T-cell (primary cell): ENCODE results near the gene VPS8. TPM values are rescaled to one million over a fixed set of nuclear protein-coding genes. Genes with fewer than 3 reads are reported as not detected.

ENCODE experiments used
- ATAC-seq, 4 experiments: fragments of 200-7000 bp in 3 of 4; fragments of 150-1000 bp in 1 of 4; cut with Tn5 transposase; replicated peaks in 1 of 4; 1 replicate in 3 of 4; 2 replicates in 1 of 4; pipeline ENCODE4 v1.10.0; 2021; ENCODE audit warnings: moderate library complexity in 3 of 4, mild to moderate bottlenecking in 2 of 4, moderate number of reproducible peaks in 1 of 4
- CTCF ChIA-PET, 2 donors: fragments of 300-600 bp; sonication (Branson Sonifier 250); formaldehyde crosslinking; loops; one replicate each; lab custom pipeline; 2022; ENCODE audit warnings: antibody characterized with exemption in 2 of 2; lab: Charles Lee
- POLR2A ChIA-PET, 2 donors: fragments of 300-600 bp; sonication (Branson Sonifier 250); formaldehyde crosslinking; loops; one replicate each; lab custom pipeline; 2022; ENCODE audit warnings: antibody characterized with exemption in 2 of 2; lab: Charles Lee
- DNase-seq, 35 experiments: peaks; one replicate each; pipeline versions ENCODE4 v3.0.0 to v3.0.0-alpha.2; 2013 to 2023
- H3K27ac ChIP-seq: one replicate; pipeline ENCODE4 v1.5.1; 2013; ENCODE audit warnings: low read length
- H3K27me3 ChIP-seq, 2 experiments: replicated peaks in 1 of 2; 1 replicate in 1 of 2; 2 replicates in 1 of 2; pipeline versions ENCODE4 v1.6.1 to v1.7.0; 2013; ENCODE audit warnings: low read length in 1 of 2, mixed read lengths in 1 of 2; ENCODE audit not compliant: control insufficient read depth in 2 of 2, insufficient read depth in 2 of 2; ENCODE audit errors: extremely low read depth in 1 of 2
- H3K36me3 ChIP-seq, 2 donors: 1 replicate in 1 of 2; 2 replicates in 1 of 2; pipeline versions ENCODE4 v1.6.1 to v1.7.0; 2013; ENCODE audit warnings: low read length in 1 of 2; ENCODE audit not compliant: control insufficient read depth in 2 of 2, insufficient read depth in 1 of 2; ENCODE audit errors: extremely low read depth in 1 of 2
- H3K4me1 ChIP-seq, 2 experiments: 1 replicate in 1 of 2; 2 replicates in 1 of 2; pipeline versions ENCODE4 v1.6.1 to v1.7.0; 2013; ENCODE audit warnings: low read length in 2 of 2, mixed read lengths in 1 of 2; ENCODE audit not compliant: insufficient read depth in 2 of 2, control insufficient read depth in 1 of 2; ENCODE audit errors: extremely low read depth in 1 of 2
- H3K4me3 ChIP-seq, 2 donors: 1 replicate in 1 of 2; 2 replicates in 1 of 2; pipeline versions ENCODE4 v1.5.1 to v1.7.0; 2013; ENCODE audit warnings: mild to moderate bottlenecking in 2 of 2, low read length in 1 of 2, moderate library complexity in 1 of 2; ENCODE audit not compliant: control insufficient read depth in 1 of 2; ENCODE audit errors: extremely low read depth in 1 of 2
- H3K9me3 ChIP-seq: 2 replicates; pipeline ENCODE4 v1.7.0; 2013
- H3K27ac Mint-ChIP-seq, 2 donors: one replicate each; pipeline ENCODE4 v1.8.0; 2020 to 2021; ENCODE audit warnings: mild to moderate bottlenecking in 2 of 2, mixed read lengths in 2 of 2
- H3K27me3 Mint-ChIP-seq, 2 donors: one replicate each; pipeline ENCODE4 v1.8.0; 2021 to 2022; ENCODE audit warnings: mixed read lengths in 2 of 2
- H3K36me3 Mint-ChIP-seq: one replicate; pipeline ENCODE4 v1.8.0; 2021; ENCODE audit warnings: mixed read lengths
- H3K4me1 Mint-ChIP-seq, 3 donors: one replicate each; pipeline ENCODE4 v1.8.0; 2020 to 2022; ENCODE audit warnings: mixed read lengths in 3 of 3, mild to moderate bottlenecking in 1 of 3
- H3K4me3 Mint-ChIP-seq, 3 donors: one replicate each; pipeline ENCODE4 v1.8.0; 2020 to 2022; ENCODE audit warnings: mild to moderate bottlenecking in 3 of 3, mixed read lengths in 3 of 3, moderate library complexity in 3 of 3
- H3K9me3 Mint-ChIP-seq, 3 donors: one replicate each; pipeline ENCODE4 v1.8.0; 2020 to 2022; ENCODE audit warnings: mixed read lengths in 3 of 3
- WGBS: methylation state at CpG from one replicate; pipeline ENCODE4 v1.1.5; 2013; ENCODE audit warnings: missing lambda C conversion rate; ENCODE audit not compliant: insufficient coverage; 5-methylcytosine and 5-hydroxymethylcytosine counted together
- total RNA-seq, 35 experiments: library from RNA in 6 of 35; stranded (reverse) in 6 of 35; fragments of 120-200 nt in 1 of 35; gene quantifications; one replicate each; pipeline versions ENCODE4 v1.2.1 to v1.2.4 and lab custom pipeline; 2013 to 2026

Gene VPS8
- total RNA-seq, 5 donors from 2014 or later (not counting 1 experiment from before 2014, with no cell fraction given) = 59.2 to 95.6 (median 71.0) TPM

DNA sequence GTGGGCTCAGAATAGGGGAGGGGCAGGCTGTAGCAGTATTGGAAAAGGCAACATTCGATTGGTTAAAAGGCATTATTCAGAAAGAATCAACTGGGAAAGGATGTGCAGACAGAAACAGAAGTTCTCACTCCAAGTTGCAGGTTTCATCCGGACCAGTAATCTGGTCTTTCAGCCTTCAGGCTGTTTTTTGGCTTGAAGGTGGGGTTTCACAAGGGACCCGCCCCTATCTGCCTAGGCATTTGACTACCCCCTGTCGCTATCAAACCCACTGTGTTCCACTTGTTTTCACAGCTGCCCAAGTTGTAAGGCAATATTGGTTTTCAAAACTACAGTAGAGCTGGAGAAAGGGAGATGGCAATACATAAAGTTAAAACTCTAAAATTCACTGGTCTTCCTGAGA is 96.9 kb downstream of the VPS8 start:
- CTCF ChIA-PET = no interaction called here

DNA sequence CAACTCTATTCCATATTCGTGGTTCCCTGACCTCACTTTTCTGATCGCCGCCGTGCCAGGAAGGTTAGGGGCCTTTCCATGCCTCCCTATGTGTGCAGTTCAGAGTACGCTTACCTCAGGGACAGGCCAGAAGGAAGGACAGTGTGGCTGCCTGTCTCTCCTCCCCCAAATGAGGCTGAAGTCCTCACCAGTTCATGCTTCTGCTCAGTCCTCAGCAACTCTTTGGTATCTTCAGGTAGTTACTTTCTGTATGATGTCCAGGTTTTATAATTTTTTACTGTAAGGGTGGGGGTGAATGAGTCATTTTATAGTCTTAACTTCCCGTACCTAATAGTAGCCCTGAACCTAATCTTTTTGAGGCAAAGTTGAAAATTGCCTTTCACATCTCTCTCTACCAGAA is 98.7 kb downstream of the VPS8 start:
- CTCF ChIA-PET = no interaction called here
- no peak for ATAC-seq
- POLR2A ChIA-PET = no interaction called here

More for the DNA sequence above, 96.9 kb downstream of the VPS8 start:
- Histone ChIP-seq H3K27me3 (no peaks in the 10 kb centered on the region), H3K36me3 (peaks cover 6 to 20% of the 10 kb centered on the region in 2 donors), H3K9me3 (peaks cover 4% of the 10 kb centered on the region), H3K27ac (no peak overlapping the region), H3K4me3 (no peak overlapping the region), H3K4me1 (no peaks in the 10 kb centered on the region)
- DNase-seq = no peak
- ATAC-seq = no peak
- Mint-ChIP-seq H3K9me3 (peaks cover 0 to 4% (median 2%) of the 10 kb centered on the region in 3 donors), H3K27me3 (no peaks in the 10 kb centered on the region), H3K4me1 (no peaks in the 10 kb centered on the region), H3K27ac (no peak overlapping the region), H3K4me3 (no peak overlapping the region), H3K36me3 (peaks cover 72% of the 10 kb centered on the region)
- WGBS = 88% methylated on average over 1 of the region's 4 CpGs
- POLR2A ChIA-PET = no interaction called here

GRCh38 chr3:184911570-184911969 is 99.6 kb downstream of the VPS8 start:
- H3K27ac Mint-ChIP-seq = no peak overlapping the region
- Histone ChIP-seq H3K27ac (no peak overlapping the region), H3K4me1 (no peaks in the 10 kb centered on the region), H3K4me3 (no peak overlapping the region), H3K9me3 (no peaks in the 10 kb centered on the region), H3K27me3 (no peaks in the 10 kb centered on the region), H3K36me3 (peaks cover 6 to 40% of the 10 kb centered on the region in 2 donors)
- WGBS = 100% methylated on average over 3 of the region's 4 CpGs
- no peak for ATAC-seq
- peaks cover 76% of the 10 kb centered on the region for H3K36me3 Mint-ChIP-seq
- CTCF ChIA-PET = no interaction called here
- H3K27me3 Mint-ChIP-seq = no peaks in the 10 kb centered on the region
- no peak overlapping the region for H3K4me3 Mint-ChIP-seq
- H3K9me3 Mint-ChIP-seq = no peaks in the 10 kb centered on the region
- H3K4me1 Mint-ChIP-seq = no peaks in the 10 kb centered on the region
- DNase-seq = no peak
- POLR2A ChIA-PET = no interaction called here

More for the DNA sequence above, 98.7 kb downstream of the VPS8 start:
- Mint-ChIP-seq H3K9me3 (no peaks in the 10 kb centered on the region), H3K36me3 (peaks cover 72% of the 10 kb centered on the region), H3K4me3 (no peak overlapping the region), H3K4me1 (no peaks in the 10 kb centered on the region), H3K27me3 (no peaks in the 10 kb centered on the region), H3K27ac (no peak overlapping the region)
- WGBS = no CpG with 5 or more reads among the region's 6 CpGs
- Histone ChIP-seq H3K9me3 (no peaks in the 10 kb centered on the region), H3K4me3 (no peak overlapping the region), H3K27me3 (no peaks in the 10 kb centered on the region), H3K4me1 (no peaks in the 10 kb centered on the region), H3K27ac (no peak overlapping the region), H3K36me3 (peaks cover 6 to 36% of the 10 kb centered on the region in 2 donors)
- no peak for DNase-seq

DNA sequence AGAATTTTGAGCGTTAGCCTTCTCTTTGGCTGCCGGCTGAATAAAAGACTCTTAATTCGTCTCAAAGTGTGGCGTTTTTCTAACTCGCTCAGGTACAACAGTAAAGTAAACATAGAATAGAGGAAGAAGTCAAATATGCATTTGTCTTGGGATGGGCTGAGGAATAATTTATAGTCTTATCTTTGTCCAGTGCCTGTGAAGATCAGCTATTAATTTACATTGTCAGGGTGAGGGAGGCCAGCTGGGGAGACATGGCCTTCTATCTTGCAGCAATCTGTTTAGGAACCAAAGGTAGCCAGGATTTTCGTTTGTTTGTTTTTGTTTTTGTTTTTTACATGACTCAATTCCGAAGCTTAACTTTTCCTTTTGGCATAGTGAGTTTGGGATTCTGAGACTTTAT is 100.2 kb downstream of the VPS8 start:
- Histone ChIP-seq H3K4me1 (no peaks in the 10 kb centered on the region), H3K27ac (no peak overlapping the region), H3K9me3 (no peaks in the 10 kb centered on the region), H3K36me3 (peaks cover 6 to 45% of the 10 kb centered on the region in 2 donors), H3K4me3 (no peak overlapping the region), H3K27me3 (no peaks in the 10 kb centered on the region)
- H3K27me3 Mint-ChIP-seq = no peaks in the 10 kb centered on the region
- ATAC-seq (no peak), DNase-seq (no peak)
- 95% methylated on average over 6 of the region's 7 CpGs for WGBS
- ChIA-PET CTCF (no interaction called here), POLR2A (no interaction called here)
- H3K4me1 Mint-ChIP-seq = no peaks in the 10 kb centered on the region
- H3K4me3 Mint-ChIP-seq = no peak overlapping the region
- H3K27ac Mint-ChIP-seq = no peak overlapping the region
- H3K9me3 Mint-ChIP-seq = no peaks in the 10 kb centered on the region
- peaks cover 78% of the 10 kb centered on the region for H3K36me3 Mint-ChIP-seq

GRCh38 chr3:184914628-184915027 is 102.7 kb downstream of the VPS8 start:
- 94% methylated on average over 3 of the region's 5 CpGs for WGBS
- H3K9me3 Mint-ChIP-seq = no peaks in the 10 kb centered on the region
- H3K36me3 ChIP-seq = peaks cover 6 to 52% of the 10 kb centered on the region in 2 donors
- H3K4me1 ChIP-seq = no peaks in the 10 kb centered on the region
- no peak overlapping the region for H3K27ac ChIP-seq
- no peak overlapping the region for H3K27ac Mint-ChIP-seq
- no peaks in the 10 kb centered on the region for H3K4me1 Mint-ChIP-seq
- no peaks in the 10 kb centered on the region for H3K27me3 ChIP-seq
- ChIA-PET POLR2A (no interaction called here), CTCF (interaction anchor here in 1 of 2 donors (0.6 kb wide), 1 partner anchor 1611 kb away, joined by 3 read pairs; no protein-coding TSS in a partner anchor)
- ATAC-seq (no peak), DNase-seq (no peak)
- no peak overlapping the region for H3K4me3 Mint-ChIP-seq
- H3K36me3 Mint-ChIP-seq = peaks cover 78% of the 10 kb centered on the region
- H3K27me3 Mint-ChIP-seq = no peaks in the 10 kb centered on the region
- H3K9me3 ChIP-seq = no peaks in the 10 kb centered on the region
- H3K4me3 ChIP-seq = no peak overlapping the region

GRCh38 chr3:184918750-184919149 is 106.8 kb downstream of the VPS8 start:
- DNase-seq (no peak), ATAC-seq (no peak)
- no peaks in the 10 kb centered on the region for H3K9me3 ChIP-seq
- Mint-ChIP-seq H3K27me3 (no peaks in the 10 kb centered on the region), H3K9me3 (no peaks in the 10 kb centered on the region), H3K36me3 (peaks cover 55% of the 10 kb centered on the region), H3K4me1 (no peaks in the 10 kb centered on the region), H3K27ac (no peak overlapping the region), H3K4me3 (no peak overlapping the region)
- H3K27ac ChIP-seq = no peak overlapping the region
- POLR2A ChIA-PET = no interaction called here
- no peaks in the 10 kb centered on the region for H3K27me3 ChIP-seq
- peaks cover 3 to 66% of the 10 kb centered on the region in 2 donors for H3K36me3 ChIP-seq
- no CpG with 5 or more reads among the region's 3 CpGs for WGBS
- H3K4me1 ChIP-seq = no peaks in the 10 kb centered on the region
- no peak overlapping the region for H3K4me3 ChIP-seq
- CTCF ChIA-PET = no interaction called here

DNA sequence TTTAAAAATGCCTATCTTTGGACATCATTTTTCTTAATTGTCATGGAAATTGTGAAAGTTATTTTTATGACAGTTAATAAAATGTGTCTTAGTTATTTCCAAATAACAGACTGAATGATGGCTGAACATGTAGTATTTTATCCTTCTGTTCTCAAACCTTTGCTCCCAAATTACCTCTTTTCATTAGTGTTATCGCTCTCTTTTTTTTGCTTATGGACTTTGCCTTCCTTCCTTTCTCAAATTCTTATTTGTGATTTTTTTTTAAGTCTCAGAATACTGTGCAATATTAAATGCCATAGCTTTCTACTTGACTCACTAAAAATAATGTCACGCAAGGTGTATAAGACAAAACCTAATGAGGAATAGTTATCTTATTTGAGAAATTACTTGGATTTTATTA is 107.7 kb downstream of the VPS8 start:
- Histone ChIP-seq H3K4me1 (no peaks in the 10 kb centered on the region), H3K27me3 (no peaks in the 10 kb centered on the region), H3K27ac (no peak overlapping the region), H3K4me3 (no peak overlapping the region), H3K36me3 (peaks cover 3 to 68% of the 10 kb centered on the region in 2 donors), H3K9me3 (no peaks in the 10 kb centered on the region)
- POLR2A ChIA-PET = no interaction called here
- Mint-ChIP-seq H3K4me3 (no peak overlapping the region), H3K9me3 (no peaks in the 10 kb centered on the region), H3K27ac (no peak overlapping the region), H3K4me1 (no peaks in the 10 kb centered on the region), H3K36me3 (peaks cover 50% of the 10 kb centered on the region), H3K27me3 (no peaks in the 10 kb centered on the region)
- no peak for DNase-seq
- no CpG with 5 or more reads among the region's 2 CpGs for WGBS
- no peak for ATAC-seq
- CTCF ChIA-PET = no interaction called here
